ENCODE measurements around the gene DENND1B. TPM values are rescaled to one million over a fixed set of nuclear protein-coding genes. Genes with fewer than 3 reads are reported as not detected.

DENND1B gene
- total RNA-seq, result 10 to 100 TPM in 2 of 9 donors, 1 to 10 TPM in 7; 3.7 to 14.3 (median 8.3) TPM
- polyA plus RNA-seq, result 1 to 10 TPM; 1.7 to 4.1 (median 4.1) TPM
- long read RNA-seq, donor 1, partial matches to known transcripts, result 0 of 1 reads
- long read RNA-seq, donor 1, other reads (novel, unspliced or antisense), result 0 of 1 reads
- long read RNA-seq, donor 2, partial matches to known transcripts, result 0 of 1 reads
- long read RNA-seq, donor 2, other reads (novel, unspliced or antisense), result 0 of 1 reads
- long read RNA-seq, donor 3, full-length matches to known transcripts, result 2 of 2 reads
- long read RNA-seq, donor 3, partial matches to known transcripts, result 0 of 2 reads
- long read RNA-seq, donor 3, other reads (novel, unspliced or antisense), result 0 of 2 reads
- long read RNA-seq, donor 4, full-length matches to known transcripts, result 1 of 2 reads
- long read RNA-seq, donor 4, partial matches to known transcripts, result 0 of 2 reads
- long read RNA-seq, donor 4, other reads (novel, unspliced or antisense), result 1 of 2 reads
- long read RNA-seq, donor 5, partial matches to known transcripts, result 0 of 3 reads
- long read RNA-seq, donor 5, other reads (novel, unspliced or antisense), result 3 of 3 reads
- long read RNA-seq, donor 6, partial matches to known transcripts, result 0 of 1 reads
- long read RNA-seq, donor 6, other reads (novel, unspliced or antisense), result 1 of 1 reads
- long read RNA-seq, donor 7, result 0 reads
- long read RNA-seq, donor 8, result 0 reads
- long read RNA-seq, donor 9, result 0 reads
- long read RNA-seq, donor 10, result 0 reads

- Histone ChIP-seq H3K27ac (peak within 1 kb of the TSS in 4 of 5 donors; percentile 84 to 94 (median 88)), H3K27me3 (no peaks in the 10 kb centered on the region), H3K4me3 (peak within 1 kb of the TSS; percentile 2 to 99 (median 58)), H3K36me3 (replicated peaks in 1 of 2) (no peaks in the 10 kb centered on the region), H3K9me3 (replicated peaks in 1 of 3) (no peaks in the 10 kb centered on the region), H3K4me1 (replicated peaks in 1 of 2) (peaks cover 8 to 17% of the 10 kb centered on the region in 2 donors)
- intact Hi-C loops (cut with DNase I), result no loop called here
- TF ChIP-seq POLR2A (IDR thresholded peaks at IDR 0.05) (no peak), CTCF (IDR thresholded peaks at IDR 0.05) (peak in 3 of 6 experiments; percentile 2 to 23 (median 18))
- DNase-seq, result peak; percentile 68 to 81 (median 73)
- 10 to 52% (median 22%) methylated on average over 9 to 51 of the region's 51 CpGs for WGBS, 4 donors
Measured at GRCh38 chr1:197775282-197776262, at the start of gene DENND1B. Gene DENND1B, minus strand, starts transcription at chr1:197775480. Its CDS starts 325 bp downstream, at chr1:197775155.

- no peak overlapping the region for H3K27ac ChIP-seq
- TF ChIP-seq CTCF (IDR thresholded peaks at IDR 0.05) (no peak), POLR2A (IDR thresholded peaks at IDR 0.05) (no peak)
- H3K27me3 ChIP-seq, result no peaks in the 10 kb centered on the region
- intact Hi-C loops (cut with DNase I), result no loop called here
- H3K36me3 ChIP-seq (replicated peaks in 1 of 2), result no peaks in the 10 kb centered on the region
- H3K4me3 ChIP-seq, result no peak overlapping the region
- no peaks in the 10 kb centered on the region for H3K4me1 ChIP-seq (replicated peaks in 1 of 2)
- WGBS, 4 donors, result 77 to 89% (median 80%) methylated on average over 2 of the region's 2 CpGs
- DNase-seq, result no peak
- no peaks in the 10 kb centered on the region for H3K9me3 ChIP-seq (replicated peaks in 1 of 3)
Measured at GRCh38 chr1:197814306-197814705, 39.0 kb upstream of the DENND1B start.

GRCh38 chr1:197813741-197814140 is 38.5 kb upstream of the DENND1B start:
- intact Hi-C loops (cut with DNase I), result no loop called here
- H3K27me3 ChIP-seq, result no peaks in the 10 kb centered on the region
- no peaks in the 10 kb centered on the region for H3K4me1 ChIP-seq (replicated peaks in 1 of 2)
- no peaks in the 10 kb centered on the region for H3K36me3 ChIP-seq (replicated peaks in 1 of 2)
- H3K9me3 ChIP-seq (replicated peaks in 1 of 3), result no peaks in the 10 kb centered on the region
- 40 to 60% (median 52%) methylated on average over 3 to 5 of the region's 5 CpGs for WGBS, 4 donors
- TF ChIP-seq CTCF (IDR thresholded peaks at IDR 0.05) (no peak), POLR2A (IDR thresholded peaks at IDR 0.05) (no peak)
- H3K4me3 ChIP-seq, result no peak overlapping the region
- DNase-seq, result no peak
- H3K27ac ChIP-seq, result no peak overlapping the region
